CD4-positive, alpha-beta T cell treated with Interferon alpha-2 for 1 hour (primary cell): ENCODE measurements around the gene KCNIP1.
"Not testable (repeated sequence)": the region's sequence is repeated elsewhere in the genome, so short reads cannot be mapped to it uniquely, and the experiment has no call there.

Source experiments
- DNase-seq, 2 donors: peaks; one replicate each; pipeline ENCODE4 v3.0.0-alpha.2; 2020 to 2022

The KCNIP1 gene

DNA sequence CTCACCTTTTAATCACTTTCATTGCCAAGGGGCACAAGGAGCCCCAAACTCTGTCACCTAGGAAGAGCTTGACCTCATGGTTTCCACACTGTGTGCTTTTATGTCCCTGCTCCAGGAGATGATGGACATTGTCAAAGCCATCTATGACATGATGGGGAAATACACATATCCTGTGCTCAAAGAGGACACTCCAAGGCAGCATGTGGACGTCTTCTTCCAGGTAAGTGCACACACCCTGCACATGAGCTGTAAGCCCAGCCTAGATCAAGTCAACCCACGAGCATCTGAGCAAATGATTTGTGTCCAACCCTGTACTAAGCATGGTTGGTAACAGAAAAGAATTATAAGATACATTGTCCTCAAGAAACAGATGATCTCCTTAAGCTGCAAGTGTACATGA lies 228.9 kb downstream of the KCNIP1 start:
- no peak for DNase-seq

DNA sequence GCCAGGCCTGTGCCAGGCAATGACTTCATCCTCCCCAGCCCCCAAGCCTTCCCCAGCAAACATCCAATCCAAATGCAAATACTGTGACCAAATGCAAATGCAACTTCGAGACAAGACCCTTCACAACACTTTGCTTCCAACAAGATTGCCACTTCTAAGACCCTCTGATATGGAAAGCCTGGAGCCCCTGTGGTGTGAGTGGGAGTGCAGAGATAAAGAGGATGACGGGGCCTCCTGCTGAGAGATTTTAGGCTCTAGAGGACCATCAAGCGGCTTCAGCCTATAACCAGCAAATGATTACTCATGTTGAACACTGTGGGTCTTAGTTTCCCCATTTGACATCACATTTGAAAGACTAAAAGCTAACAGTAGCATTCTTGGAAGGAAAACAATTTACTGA lies 233.1 kb downstream of the KCNIP1 start:
- no peak for DNase-seq

DNA sequence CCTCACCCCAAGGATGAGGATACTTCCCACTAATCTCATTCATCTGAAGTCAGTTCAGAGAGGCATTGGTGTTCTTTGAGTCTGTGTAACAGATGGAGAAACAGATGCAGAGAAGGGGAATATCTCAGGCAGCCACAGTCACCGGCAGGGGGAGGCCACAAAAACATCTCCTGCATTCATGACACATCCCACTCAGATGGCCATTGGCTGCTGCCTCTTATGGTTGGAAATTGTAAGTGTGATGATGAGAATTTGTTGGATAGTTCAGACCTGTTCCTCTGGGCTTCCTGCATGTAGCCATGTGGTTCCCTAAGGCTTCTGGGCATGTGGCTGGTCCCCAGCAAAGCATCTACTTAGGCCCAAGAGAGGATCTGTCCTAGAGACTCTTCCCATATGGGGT lies 233.8 kb downstream of the KCNIP1 start:
- DNase-seq: no peak

DNA sequence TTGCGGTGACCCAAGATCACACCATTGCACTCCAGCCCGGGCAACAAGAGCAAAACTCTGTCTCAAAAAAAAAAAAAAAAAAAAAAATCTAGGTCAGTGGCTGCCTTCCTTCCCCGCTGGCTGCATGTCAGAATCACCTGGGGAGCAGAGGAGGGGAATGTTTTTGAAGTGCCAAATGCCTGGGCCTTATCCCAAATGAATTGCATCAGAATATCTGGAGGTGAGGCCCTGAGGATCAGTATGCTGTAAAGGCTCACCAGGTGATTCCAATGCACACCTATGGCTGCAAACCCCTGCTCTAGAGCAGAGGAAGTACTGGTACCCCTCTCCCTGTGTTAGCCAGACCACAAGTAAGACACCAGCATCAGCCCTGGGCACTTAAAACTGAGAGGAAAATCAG lies 235.0 kb downstream of the KCNIP1 start:
- no peak for DNase-seq

DNA sequence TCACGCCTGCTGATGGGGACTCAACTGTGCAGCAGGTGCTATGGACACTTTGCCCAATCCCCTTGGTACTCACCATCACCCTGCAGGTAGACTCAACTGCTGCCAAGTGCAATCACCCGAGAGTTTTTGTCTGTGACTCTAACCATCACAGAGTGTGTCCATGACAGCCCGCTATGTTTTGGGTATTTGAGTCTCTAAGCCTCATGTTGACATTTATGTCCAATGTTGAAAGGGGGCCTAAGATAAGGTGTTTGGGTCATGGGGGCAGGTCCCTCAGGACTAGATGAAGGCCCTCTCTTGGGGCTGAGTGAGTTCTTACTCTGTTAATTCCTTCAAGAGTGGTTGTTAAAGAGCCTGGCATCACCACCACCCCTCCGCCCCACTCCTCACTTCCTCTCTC lies 235.6 kb downstream of the KCNIP1 start:
- no peak for DNase-seq

DNA sequence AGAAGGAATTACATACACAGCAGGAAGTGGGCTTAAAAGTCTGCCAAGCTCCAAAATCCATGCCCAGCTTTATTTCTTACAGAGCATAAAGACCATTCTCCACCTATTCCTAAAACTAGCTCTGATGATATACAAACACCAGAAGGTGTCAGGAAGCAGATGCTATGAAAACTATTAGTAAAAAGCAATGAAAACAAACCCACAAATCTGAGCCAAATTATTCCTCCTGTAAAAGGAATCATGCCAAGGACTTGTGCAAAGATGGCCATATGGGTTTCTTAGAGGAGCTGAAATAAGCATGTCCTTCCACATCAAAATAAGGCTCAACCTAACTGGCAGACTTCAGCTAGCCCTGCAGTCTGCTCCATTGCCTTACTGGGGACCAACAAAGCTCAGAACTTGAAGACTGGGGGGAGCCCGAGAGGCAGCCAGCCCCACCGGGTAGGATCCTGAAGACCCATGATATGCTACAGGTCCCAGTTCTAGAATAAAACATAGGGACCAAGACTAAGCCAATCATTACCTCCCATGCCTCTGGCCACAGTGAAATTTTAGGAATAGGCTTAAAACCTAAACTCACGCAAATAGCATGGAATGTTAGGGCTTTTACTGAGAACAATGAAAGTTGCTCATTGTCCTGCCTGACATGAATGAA lies 236.9 kb downstream of the KCNIP1 start:
- no peak for DNase-seq

DNA sequence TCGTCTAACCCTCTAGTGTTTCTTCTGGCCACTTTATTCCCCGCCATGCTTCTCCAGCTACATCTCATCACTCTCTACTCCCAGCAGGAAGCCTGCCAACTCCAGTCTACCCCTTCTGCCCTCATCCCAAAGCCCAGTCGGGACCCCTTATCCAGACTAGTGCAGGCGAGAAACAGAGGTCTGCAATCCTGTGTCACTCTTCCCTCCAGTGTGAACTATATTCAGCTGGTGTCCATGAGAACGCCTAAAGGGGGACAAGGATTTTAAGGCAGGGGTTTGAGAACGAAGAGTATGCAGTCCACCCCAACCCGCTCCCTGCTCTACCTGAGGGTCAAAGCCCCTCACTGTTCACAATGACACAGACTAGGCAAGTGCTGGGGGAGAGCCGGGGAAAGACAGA lies 238.0 kb downstream of the KCNIP1 start:
- no peak for DNase-seq

DNA sequence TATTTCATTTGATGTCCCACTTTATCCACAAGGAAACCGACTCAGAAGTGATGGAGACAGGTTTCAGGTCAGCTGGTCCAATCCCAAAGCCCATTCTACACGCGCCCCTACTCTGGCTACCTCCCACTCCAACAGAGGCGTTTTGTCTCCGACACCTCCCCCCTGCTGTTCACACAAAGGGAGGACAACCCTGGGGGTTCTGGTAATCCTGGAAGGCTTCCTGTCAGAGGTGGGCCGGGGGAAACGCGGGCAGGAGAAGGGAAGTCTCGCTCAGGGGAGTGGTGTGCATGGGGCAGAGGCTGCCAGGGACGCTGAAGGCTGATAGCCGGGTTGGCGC lies 240.0 kb downstream of the KCNIP1 start:
- DNase-seq: no peak

DNA sequence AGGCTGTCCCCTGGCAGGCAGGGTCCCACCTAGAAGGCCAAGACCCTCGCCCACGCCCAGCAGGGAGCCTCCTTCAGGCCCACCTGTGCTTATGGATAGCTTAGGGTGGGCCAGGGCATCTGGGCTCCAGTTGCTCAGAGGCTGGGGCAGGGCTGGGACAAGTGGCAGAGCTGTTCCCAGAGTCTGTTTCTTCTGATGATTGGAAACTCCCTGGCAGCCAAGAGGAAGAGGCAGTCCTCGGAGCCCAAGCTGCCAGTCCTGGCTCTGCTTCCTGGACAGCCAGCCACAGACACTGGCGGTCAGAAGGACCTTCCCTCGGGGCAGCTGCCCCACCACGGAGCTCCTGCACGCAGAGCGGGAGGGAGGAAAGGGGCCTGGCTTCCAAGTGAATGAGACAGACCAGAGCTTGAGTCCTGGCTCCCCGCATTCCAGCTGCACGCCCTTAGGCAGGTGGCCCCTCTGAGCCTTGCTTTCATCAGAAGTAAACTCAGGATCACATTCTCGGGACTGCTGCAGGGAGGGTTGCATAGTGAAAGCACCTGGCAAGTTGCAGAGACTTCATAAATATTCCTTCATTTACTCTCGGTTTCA lies 241.8 kb downstream of the KCNIP1 start:
- no peak for DNase-seq

DNA sequence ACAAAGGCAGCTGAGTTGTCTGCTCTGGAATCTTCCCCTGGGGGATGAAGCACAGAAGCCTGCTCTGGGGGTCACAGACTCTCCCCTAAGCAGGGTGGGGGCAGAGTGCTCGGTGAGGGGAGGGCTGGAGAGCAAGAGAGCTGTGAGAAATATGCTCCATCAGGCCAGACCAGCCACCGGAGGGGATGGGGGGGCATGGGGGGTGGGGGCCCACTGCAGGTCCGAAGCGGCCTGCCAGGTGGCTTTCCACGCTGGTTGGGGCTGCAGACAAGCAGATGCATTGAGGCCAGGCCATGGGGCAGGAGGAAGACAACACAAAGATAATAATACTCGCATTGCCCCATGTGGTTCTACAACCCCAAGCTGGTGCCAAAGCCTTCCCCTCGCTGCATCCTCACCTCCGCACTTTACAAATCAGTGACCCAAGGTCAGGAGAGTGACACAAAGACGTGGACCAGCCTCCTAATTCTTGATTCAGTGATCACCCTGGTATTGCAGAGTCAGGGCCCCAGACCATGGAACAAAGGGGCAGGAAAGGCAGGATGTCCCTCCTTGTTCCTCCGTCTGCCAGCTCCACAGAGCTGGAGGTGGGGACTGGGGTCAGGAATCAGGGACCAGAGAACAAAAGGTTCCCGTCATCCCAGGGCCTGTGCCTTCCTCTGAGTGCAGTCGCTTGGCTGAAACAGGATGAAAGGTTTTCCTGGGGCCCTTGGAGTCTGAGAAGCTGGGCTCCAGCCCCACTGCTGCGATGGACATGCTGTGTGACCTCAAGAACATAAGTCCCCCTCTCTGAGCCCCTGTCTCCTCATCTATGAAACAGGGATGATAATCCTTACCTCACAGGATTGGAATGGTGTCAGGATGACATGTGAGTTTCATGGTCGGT lies 242.5 kb downstream of the KCNIP1 start:
- no peak for DNase-seq

DNA sequence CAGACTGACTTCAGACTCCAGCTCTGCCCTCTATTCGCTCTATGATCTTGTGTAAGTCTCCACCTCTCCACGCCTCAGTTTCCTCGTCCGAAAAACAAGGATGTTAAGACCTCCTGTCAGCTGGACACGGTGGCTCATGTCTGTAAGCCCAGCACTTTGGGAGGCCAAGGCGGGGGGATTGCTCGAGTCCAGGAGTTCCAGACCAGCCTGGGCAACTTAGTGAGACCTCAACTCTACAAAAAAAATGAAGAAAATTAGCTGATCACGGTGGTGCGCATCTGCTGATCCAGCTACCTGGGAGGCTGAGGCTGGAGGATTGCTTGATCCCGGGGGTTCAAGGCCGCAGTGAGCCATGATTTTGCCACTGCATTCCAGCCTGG lies 243.1 kb downstream of the KCNIP1 start:
- DNase-seq: no peak

DNA sequence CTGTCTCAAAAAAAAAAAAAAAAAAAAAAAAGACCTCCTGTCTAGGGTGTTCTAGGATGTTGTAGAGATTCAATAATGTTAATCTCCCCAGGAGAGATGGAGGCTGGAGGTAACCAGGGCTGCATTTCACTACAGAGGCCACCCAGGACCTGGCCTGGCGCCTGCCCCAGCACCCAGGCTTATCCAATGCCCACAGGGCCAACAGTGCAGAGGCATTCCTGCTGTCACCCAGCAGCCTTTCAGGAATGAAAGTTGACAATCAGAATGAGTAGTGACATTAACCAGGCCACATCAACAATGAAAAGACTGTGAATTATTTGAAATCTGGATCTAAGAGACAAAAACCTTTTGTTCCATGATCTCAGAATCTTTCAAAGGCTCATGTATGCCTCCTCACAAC lies 243.5 kb downstream of the KCNIP1 start:
- DNase-seq: no peak

DNA sequence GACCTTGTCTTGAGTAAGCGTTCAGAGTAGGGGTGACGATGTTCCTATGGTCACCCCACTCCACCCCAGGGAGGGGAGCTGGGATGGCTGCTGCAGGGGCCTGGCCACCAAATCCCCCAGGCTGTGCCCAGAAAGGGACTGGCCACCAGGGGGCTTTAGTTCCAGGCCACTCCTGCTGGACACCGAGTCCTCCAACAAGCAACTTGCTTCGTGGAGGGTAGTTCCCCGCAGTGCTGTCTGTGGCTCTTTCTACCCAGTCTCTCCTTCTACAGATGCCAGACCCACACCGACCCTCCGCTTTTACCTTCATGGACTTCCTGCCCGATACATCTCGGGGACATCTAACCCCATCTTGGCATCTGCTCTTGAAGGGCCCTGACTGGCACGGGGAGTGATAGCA lies 244.0 kb downstream of the KCNIP1 start:
- DNase-seq: no peak

DNA sequence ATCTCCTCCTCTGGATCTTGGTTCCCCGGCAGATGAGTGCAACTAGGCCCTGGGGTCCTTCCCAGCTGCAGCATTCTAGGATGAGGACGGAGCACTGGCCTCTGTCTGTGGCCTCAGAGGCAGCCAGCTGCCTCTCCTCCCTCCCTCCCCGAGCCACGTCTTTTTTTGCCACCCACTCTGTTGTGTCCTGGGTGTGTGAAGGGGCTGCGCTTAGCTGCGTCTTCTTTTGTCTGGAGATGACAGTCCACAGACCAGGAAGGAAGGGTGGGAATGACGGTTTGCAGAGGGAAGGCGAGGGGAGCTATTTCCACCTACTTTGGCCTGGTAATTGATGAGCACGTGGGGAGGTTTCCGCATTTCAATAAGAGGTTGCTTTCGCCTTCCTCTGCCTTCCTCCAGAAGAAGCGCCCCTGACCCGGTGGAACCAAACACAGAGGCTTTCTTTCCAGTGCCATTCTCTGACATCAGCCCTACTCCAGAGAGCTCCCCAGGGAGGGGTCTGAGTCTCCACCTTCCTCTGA lies 245.2 kb downstream of the KCNIP1 start:
- no peak for DNase-seq

DNA sequence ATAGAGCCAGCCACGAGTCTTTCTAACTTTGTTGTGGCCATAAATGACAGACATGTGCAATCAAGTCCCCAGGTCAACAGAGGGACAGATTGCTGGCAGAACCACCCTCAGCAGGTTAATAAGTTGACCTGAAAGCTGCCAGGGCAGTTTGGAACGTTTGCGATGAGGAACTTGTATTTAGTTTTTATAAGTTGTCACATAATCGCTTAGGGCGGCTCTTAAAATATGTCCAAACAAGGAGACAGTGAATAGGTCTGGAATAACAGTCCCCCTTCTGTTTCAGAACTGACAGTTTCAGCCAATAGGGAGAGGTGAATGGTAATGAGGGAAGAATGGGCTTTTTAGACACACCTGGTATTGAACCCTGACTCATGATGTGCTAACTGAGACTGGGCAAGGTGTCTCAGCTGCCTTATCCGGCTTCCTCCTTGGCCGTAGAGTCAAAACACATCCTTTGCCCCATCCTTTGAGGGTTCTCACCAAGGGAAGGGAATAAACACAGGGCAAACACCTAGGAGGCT lies 246.2 kb downstream of the KCNIP1 start:
- DNase-seq: no peak

DNA sequence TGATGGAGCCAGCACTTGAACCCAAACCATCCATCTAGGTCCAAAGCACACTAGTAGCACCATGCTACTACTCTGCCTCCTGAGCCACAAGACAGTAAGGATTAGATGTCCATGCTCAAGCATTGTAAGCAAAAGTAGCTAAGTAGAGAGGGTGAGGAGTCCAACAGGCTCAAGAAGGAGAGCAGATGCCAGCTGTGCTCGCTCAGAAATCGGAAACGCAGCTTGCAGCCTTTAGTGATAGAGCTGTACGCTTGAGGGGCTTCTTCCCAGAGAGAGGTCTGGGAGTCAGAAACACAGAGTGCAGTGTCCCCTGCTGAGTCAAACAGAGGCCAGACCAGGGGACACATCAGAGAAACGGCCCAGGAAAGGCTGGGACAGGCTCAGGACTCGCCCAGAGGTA lies 247.0 kb downstream of the KCNIP1 start:
- no peak for DNase-seq

DNA sequence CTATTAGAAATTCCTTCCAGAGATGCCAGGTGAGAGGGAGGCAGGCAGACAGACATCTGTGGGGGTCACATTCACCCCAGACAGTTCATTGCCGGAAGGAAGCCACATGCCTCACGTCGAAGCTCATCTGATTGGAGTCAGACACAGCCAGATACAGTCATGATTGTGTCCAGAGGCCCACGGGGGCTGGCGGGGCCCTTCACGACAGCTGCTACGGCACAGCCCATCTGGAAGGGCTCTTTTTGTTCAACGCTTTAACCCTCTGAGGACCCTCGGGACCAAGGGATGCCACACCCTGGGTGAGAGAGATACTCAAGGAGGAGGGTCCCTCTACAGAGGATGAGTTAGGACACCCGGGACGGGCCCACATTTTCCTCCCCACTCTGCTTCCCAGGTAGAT lies 247.8 kb downstream of the KCNIP1 start:
- DNase-seq: no peak

DNA sequence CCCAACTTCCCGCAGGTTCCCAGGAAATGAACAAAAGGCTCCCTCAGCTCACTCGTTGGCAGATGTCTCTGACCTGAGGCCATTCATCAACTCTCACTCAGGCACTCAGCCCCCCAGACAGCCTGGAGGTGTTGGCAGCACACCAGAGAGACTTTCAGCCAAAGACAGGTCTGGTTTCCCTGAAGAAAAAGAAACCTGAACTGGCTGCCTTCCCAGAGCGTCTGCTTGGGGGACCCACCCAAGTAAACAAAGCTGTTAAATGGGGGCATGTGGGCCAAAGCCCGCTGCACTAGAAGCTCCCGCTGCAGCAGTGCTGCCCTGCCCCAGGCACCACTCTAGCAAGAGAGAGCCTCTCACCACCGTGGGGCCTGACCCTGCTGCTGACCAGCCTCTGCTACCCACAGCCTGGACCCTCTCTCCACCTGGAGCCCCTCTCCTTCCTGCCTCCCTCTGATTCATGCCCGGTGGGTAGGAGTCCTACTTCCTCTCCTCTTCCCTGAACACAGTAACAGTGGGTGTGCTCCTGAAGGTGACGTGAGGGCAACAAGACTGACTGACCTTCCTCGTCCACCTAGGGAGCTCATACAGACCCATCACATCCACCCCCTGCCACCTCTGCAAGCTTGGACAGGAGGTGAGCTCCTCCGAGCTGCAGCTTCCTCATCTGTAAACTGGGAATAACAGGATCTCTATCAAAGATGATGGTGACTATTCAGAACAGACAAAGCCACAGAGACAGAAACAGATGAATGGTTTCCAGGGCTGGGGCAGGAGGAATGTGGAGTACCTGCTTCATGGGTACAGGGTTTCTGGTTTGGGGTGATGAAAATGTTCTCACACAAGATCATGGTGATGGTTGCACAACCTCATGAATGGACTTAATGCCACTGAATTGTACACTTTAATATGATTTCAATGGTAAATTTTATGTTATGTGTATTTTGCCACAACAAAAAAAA lies 248.7 kb downstream of the KCNIP1 start:
- no peak for DNase-seq

DNA sequence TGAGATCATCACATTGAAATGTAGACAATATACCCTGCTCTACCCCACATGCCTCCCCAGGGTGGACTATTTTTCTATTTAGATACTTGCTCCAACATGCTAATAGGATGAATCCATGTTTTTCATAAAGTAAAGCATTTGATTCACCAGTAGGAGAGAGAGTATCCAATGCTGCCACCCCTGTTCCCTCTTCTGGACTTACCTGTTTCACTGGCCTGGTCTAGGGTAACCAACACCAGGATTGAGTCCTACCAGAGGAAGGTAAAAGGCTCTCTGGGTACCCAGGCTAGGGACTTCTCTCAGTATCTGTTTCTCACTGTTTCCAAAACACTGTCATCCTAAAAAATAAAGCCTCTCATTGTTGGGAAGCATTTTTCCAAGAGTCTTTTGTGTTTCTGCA lies 249.5 kb downstream of the KCNIP1 start:
- DNase-seq: no peak

DNA sequence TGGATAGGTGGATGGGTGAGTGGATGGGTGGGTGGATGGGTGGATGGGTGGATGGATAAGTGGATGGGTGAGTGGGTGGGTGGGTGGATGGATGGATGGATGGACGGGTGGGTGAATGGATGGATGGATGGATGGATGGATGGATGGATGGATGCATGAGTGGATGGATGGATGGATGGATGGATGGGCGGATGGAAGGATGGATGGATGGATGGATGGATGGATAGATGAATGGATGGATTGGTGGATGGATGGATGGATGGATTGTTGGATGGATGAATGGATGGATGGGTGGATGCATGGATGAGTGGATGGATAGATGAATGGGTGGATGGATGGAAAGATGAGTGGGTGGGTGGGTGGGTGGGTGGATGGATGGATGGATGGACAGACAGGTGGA lies 250.7 kb downstream of the KCNIP1 start:
- DNase-seq: not testable (repeated sequence)

DNA sequence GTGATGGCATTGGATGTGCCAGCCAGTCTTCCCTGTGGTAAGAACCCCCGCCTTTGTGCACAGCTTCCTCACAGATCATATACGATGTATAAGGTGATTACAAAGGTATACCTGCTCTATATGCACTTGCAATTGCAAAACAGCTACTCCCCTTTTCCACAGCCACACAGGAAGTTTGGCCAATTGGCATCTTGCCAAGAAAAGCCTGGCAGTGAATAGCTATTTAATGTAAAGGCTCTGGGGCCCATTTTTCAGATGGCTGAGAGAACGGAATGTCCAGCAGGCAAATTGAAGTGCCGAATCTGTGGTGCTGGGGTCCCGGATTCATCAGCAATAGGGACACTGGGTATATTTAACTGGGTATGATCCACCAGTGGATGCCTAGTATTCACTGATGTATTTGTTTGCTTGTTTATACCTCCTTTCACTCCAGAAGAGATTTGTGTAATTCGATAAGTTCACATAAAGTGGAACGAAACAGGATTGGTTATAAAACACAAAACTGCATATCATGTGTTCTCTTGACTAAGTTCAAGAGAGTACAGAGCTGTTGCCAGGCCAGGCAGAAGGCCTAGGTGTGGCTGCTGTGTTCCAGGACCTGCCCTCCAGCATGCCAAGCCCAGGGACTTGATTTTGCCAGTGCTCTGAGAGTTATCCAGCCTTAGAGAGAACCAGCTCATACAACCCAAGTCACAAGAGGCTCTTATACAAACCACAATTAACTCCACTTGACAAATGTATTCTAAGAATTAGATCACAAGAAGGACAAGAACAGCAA lies 252.0 kb downstream of the KCNIP1 start:
- DNase-seq: no peak

DNA sequence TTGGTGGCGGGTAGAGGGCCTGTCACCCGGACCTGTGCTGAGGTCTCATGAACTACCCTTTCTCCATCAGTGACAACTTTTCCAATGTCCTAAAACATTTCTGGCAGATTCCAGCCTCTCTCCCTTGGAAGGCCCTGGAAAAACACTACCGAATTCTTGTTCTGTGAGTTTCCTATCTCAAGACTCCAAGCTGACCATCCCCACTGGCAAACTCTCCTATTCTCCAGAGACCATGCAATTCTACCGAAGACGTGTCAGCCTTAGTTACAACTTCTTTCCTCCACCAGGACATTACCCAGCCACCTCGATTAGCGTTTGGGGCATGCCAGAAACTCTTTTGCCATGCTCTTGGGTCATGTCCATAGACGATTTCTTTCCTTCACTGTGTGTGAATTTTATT lies 252.9 kb downstream of the KCNIP1 start:
- no peak for DNase-seq
